HCT116 (cell line): ENCODE measurements around the gene IFI30. TPM values are rescaled to one million over a fixed set of nuclear protein-coding genes. Genes with fewer than 3 reads are reported as not detected.

Source experiments
- ATAC-seq: fragments of 200-7000 bp; cut with Tn5 transposase; 2 replicates; pipeline ENCODE4 v1.9.1; 2020; ENCODE audit warnings: mild to moderate bottlenecking, moderate library complexity
- BruUV-seq: library from RNA; stranded (reverse); fragments of 400-500 nt; replicated peaks from 2 replicates; lab custom pipeline; 2021; lab: Mats Ljungman, UMichigan
- CTCF ChIA-PET: fragments of 300-600 bp; sonication (Branson Sonifier 250); formaldehyde crosslinking; loops from one replicate; lab custom pipeline; 2021; ENCODE audit warnings: antibody characterized with exemption; lab: Charles Lee
- POLR2A ChIA-PET: fragments of 300-600, 350-600 bp; sonication (Branson Sonifier 250); formaldehyde crosslinking; loops from one replicate; lab custom pipeline; 2021; ENCODE audit warnings: antibody characterized with exemption; lab: Charles Lee
- RAD21 ChIA-PET, 2 experiments: fragments of 300-600 bp; sonication (Branson Sonifier 250); formaldehyde crosslinking; loops; one replicate each; lab custom pipeline; 2023; ENCODE audit warnings: low total read pairs in 2 of 2; ENCODE audit not compliant: uncharacterized antibody in 2 of 2, unreplicated experiment in 2 of 2, low non-redundant PET in 1 of 2; lab: Charles Lee
- DNase-seq: peaks from one replicate; pipeline ENCODE4 v3.0.0-alpha.2; 2010; ENCODE audit warnings: low read depth, low spot score
- H2AFZ ChIP-seq: fragments of 200-600 bp; shearing (Covaris generic), sonication (generic); 2 replicates; pipeline ENCODE4 v1.6.1; 2017; ENCODE audit warnings: low read depth, mixed run types, mixed read lengths, antibody characterized with exemption, low read length; ENCODE audit not compliant: poor library complexity, severe bottlenecking
- H3K27ac ChIP-seq: 2 replicates; pipeline ENCODE4 v1.5.1; 2012; ENCODE audit warnings: low read depth, low read length
- H3K27me3 ChIP-seq: fragments of 200-600 bp; sonication (generic); 2 replicates; pipeline ENCODE4 v1.6.1; 2016; ENCODE audit warnings: mixed run types, low read length, mixed read lengths; ENCODE audit not compliant: insufficient read depth
- H3K36me3 ChIP-seq, 2 experiments: fragments of 200-500 bp in 1 of 2; fragments of 200-600 bp in 1 of 2; sonication (Bioruptor generic) in 1 of 2; sonication (generic) in 1 of 2; 2 replicates each; pipeline versions ENCODE4 v1.5.1 to v1.6.1; 2014 to 2016; ENCODE audit warnings: low read length in 2 of 2, inconsistent platforms in 1 of 2, mixed read lengths in 1 of 2, mixed run types in 1 of 2; ENCODE audit not compliant: insufficient read depth in 2 of 2, control insufficient read depth in 1 of 2
- H3K4me1 ChIP-seq, 2 experiments: fragments of 200-600 bp in 1 of 2; sonication (generic) in 1 of 2; 2 replicates each; pipeline versions ENCODE4 v1.5.1 to v1.6.1; 2012 to 2017; ENCODE audit warnings: low read length in 2 of 2, inconsistent platforms in 1 of 2, mild to moderate bottlenecking in 1 of 2, mixed read lengths in 1 of 2, mixed run types in 1 of 2, moderate library complexity in 1 of 2; ENCODE audit not compliant: insufficient read depth in 2 of 2, control insufficient read depth in 1 of 2
- H3K4me2 ChIP-seq: fragments of 200-600 bp; sonication (generic); 2 replicates; pipeline ENCODE4 v1.6.1; 2017; ENCODE audit warnings: mixed run types, low read length, mixed read lengths
- H3K4me3 ChIP-seq, 2 experiments: fragments of 200-600 bp in 1 of 2; sonication (generic) in 1 of 2; replicated peaks in 1 of 2; 2 replicates each; pipeline ENCODE4 v1.5.1; 2011 to 2016; ENCODE audit warnings: low read length in 2 of 2, control low read depth in 1 of 2, low read depth in 1 of 2, mild to moderate bottlenecking in 1 of 2, mixed read lengths in 1 of 2, mixed run types in 1 of 2
- H3K79me2 ChIP-seq: fragments of 200-600 bp; sonication (generic); 2 replicates; pipeline ENCODE4 v1.6.1; 2017; ENCODE audit warnings: mild to moderate bottlenecking, mixed run types, low read length, moderate library complexity, mixed read lengths; ENCODE audit not compliant: insufficient read depth
- H3K9ac ChIP-seq: fragments of 200-600 bp; sonication (generic); 2 replicates; pipeline ENCODE4 v1.6.1; 2016; ENCODE audit warnings: low read length, mixed read lengths
- H3K9me2 ChIP-seq: fragments of 200-600 bp; sonication (generic), shearing (Covaris generic); 2 replicates; pipeline ENCODE4 v1.6.1; 2017; ENCODE audit warnings: mixed run types, mild to moderate bottlenecking, moderate library complexity; ENCODE audit not compliant: insufficient read depth
- H3K9me3 ChIP-seq, 2 experiments: fragments of 200-500 bp in 1 of 2; fragments of 200-600 bp in 1 of 2; sonication (Bioruptor generic) in 1 of 2; sonication (generic) in 1 of 2; 2 replicates each; pipeline ENCODE4 v1.6.1; 2014 to 2017; ENCODE audit warnings: low read length in 2 of 2, mixed read lengths in 2 of 2, inconsistent platforms in 1 of 2, low read depth in 1 of 2, mild to moderate bottlenecking in 1 of 2, mixed run types in 1 of 2, moderate library complexity in 1 of 2; ENCODE audit not compliant: control insufficient read depth in 1 of 2, insufficient read depth in 1 of 2
- H4K20me1 ChIP-seq: fragments of 200-600 bp; sonication (generic), shearing (Covaris generic); 2 replicates; pipeline ENCODE4 v1.6.1; 2017; ENCODE audit warnings: mixed run types, mild to moderate bottlenecking, moderate library complexity; ENCODE audit not compliant: insufficient read depth
- CBX3 ChIP-seq: IDR thresholded peaks from 2 replicates; pipeline ENCODE4 v1.6.1; 2012; ENCODE audit warnings: low read depth
- CEBPB ChIP-seq: IDR thresholded peaks from 2 replicates; pipeline ENCODE4 v1.6.1; 2012; ENCODE audit warnings: low read depth
- EGR1 ChIP-seq: IDR thresholded peaks from 2 replicates; pipeline ENCODE4 v1.6.1; 2012; ENCODE audit warnings: low read depth
- ELF1 ChIP-seq: IDR thresholded peaks from 2 replicates; pipeline ENCODE4 v1.6.1; 2012; ENCODE audit warnings: low read depth, borderline replicate concordance
- EZH2 ChIP-seq: fragments of 200-600 bp; sonication (generic); IDR thresholded peaks from 2 replicates; pipeline ENCODE4 v1.6.1; 2017; ENCODE audit warnings: antibody characterized with exemption, mixed run types
- EZH2phosphoT487 ChIP-seq: fragments of 200-600 bp; IDR thresholded peaks from 2 replicates; pipeline ENCODE4 v1.6.1; 2018; ENCODE audit warnings: antibody characterized with exemption, borderline replicate concordance
- JUND ChIP-seq: IDR thresholded peaks from 2 replicates; pipeline ENCODE4 v1.6.1; 2012
- POLR2AphosphoS5 ChIP-seq: IDR thresholded peaks from 2 replicates; pipeline ENCODE4 v1.6.1; 2011; ENCODE audit warnings: mild to moderate bottlenecking, low read depth, low read length, moderate library complexity
- SIN3A ChIP-seq: IDR thresholded peaks from 2 replicates; pipeline ENCODE4 v1.6.1; 2012; ENCODE audit warnings: low read depth
- SRF ChIP-seq: IDR thresholded peaks from 2 replicates; pipeline ENCODE4 v1.6.1; 2012; ENCODE audit warnings: low read depth
- YY1 ChIP-seq: IDR thresholded peaks from 2 replicates; pipeline ENCODE4 v1.6.1; 2011; ENCODE audit warnings: low read length, low read depth, moderate library complexity, mild to moderate bottlenecking; ENCODE audit not compliant: insufficient replicate concordance; ENCODE audit errors: extremely low read depth
- ZNF274 ChIP-seq: fragments of 200-500 bp; sonication (Bioruptor generic); IDR thresholded peaks from 2 replicates; pipeline ENCODE4 v1.6.1; 2014; ENCODE audit warnings: mild to moderate bottlenecking, low read depth, low read length, inconsistent platforms
- intact Hi-C: fragments of 100-400 bp; cut with micrococcal nuclease; formaldehyde crosslinking; loops from 2 replicates; pipeline ENCODE4 v1.10.0; 2022
- total RNA-seq: library from RNA; stranded (reverse); gene quantifications from one replicate; pipeline ENCODE4 v1.2.1, GENCODE V29; 2021; ENCODE audit not compliant: unreplicated experiment
- TF ChIP-seq, protein P1 (sequence below): IDR thresholded peaks from 2 replicates; pipeline ENCODE4 v1.6.1; 2012

IFI30 gene
- total RNA-seq, 1 experiment from 2014 or later, result 64.6 TPM

DNA sequence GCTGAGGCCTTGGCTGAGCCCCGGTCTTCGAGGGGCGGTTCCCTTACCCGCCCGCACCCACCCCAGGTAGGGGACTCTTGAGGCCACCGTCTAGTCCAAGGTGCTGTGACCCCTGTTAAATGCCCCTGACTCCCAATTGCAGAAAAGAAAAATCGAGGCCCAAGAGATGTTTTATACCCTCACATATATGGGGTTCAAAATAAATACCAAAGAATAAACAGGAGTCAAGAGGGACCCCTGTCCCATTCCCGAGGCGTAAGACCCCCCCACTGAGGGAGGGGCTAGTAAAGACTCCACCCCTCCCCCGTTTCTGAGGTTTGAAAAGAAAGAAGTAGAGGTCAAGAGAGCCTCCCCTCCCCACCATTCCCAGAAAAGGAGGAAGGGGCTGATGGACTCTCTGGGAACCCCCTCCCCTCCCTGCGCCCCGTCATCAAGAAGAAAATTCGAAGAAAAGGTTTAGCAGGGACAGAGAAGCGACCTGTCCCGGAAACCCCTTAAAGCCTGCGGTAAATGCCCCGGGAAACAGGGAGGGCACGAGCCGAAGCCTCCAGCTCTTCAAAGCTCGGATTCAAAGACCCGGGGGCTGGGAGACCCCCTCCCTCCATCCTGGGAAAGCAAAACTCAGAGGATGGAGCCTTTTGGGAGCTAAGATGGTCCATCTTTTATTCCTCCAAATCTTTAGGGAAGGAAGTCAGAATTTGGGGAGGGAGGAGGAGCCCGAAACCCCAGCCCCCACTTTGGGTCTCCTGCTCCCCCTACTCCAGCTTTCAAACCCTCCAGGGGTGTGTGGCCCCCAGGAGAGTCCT lies 31.0 kb downstream of the IFI30 start:
- H4K20me1 ChIP-seq, result no peaks in the 10 kb centered on the region
- CTCF ChIA-PET, result interaction anchor here (0.6 to 5.9 kb wide), 8 partner anchors 9 to 124 kb away, joined by 3 to 106 read pairs (median 5); partner anchors contain the start of gene MPV17L2
- TF ChIP-seq EZH2phosphoT487 (no peak), POLR2AphosphoS5 (peak; percentile 58)
- TF ChIP-seq, all 23 proteins: peak for 1
- Histone ChIP-seq H3K9ac (peak overlapping the region; percentile 81), H3K9me2 (no peaks in the 10 kb centered on the region), H3K4me2 (peak overlapping the region; percentile 88), H3K36me3 (peaks cover 3 to 9% of the 10 kb centered on the region in 2 experiments; a peak in 3 of 4 replicates), H2AFZ (peak overlapping the region; percentile 56), H3K27me3 (no peaks in the 10 kb centered on the region), H3K9me3 (no peaks in the 10 kb centered on the region), H3K79me2 (peaks cover 16% of the 10 kb centered on the region; the same call in 1 of the 2 replicates), H3K4me3 (peak overlapping the region; percentile 69 to 92), H3K4me1 (peaks cover 13 to 32% of the 10 kb centered on the region in 2 experiments), H3K27ac (peak overlapping the region; percentile 90)
- RAD21 ChIA-PET, result interaction anchor here (1.0 to 1.2 kb wide), 3 partner anchors 20 to 91 kb away, joined by 3 to 6 read pairs (median 4); no protein-coding TSS in a partner anchor
- ATAC-seq, result peak; percentile 30
- POLR2A ChIA-PET, result interaction anchor here (1.1 to 2.8 kb wide), 8 partner anchors 10 to 186 kb away, joined by 3 to 23 read pairs (median 6); partner anchors contain the start of genes JUND and MPV17L2
- no peak for DNase-seq
- intact Hi-C loops, result loop anchor here (10.0 kb wide), 1 partner anchor 120 kb away; the partner anchor contains the start of gene LSM4
- BruUV-seq, result TSS peak; percentile 88

DNA sequence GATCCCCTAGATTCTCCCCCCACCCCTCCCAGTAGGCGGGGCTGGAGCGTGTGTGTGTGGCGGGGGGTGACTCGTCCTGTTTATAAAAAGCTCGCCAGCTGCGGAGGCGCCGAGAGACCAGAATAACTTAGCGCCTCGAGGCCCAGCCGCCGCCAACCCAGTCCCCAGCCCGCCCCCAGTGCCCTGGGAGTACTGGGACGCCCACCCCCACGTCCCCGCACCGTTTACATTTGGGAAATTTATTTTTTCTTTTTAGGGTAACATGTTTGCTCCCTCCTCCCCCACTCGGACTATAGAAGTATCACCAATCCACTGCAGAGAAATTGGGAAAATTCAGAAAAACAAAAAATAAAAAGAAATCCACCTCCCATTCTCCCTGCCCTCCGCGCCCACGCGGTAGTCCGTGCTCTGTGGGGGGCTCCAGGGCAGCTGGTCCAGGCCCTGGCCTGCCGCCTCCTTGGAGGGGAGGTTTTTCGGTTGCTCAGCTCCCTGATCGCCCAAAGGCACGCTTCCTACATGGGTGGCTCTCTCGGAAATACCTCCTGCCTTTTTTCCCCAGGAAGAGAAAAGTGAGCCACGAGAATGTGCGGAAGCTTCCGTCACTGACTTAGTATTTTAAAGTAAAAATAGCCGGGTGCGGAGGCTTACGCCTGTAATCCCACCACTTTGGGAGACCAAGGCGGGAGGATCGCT lies 31.7 kb downstream of the IFI30 start:
- no TSS peak for BruUV-seq
- CTCF ChIA-PET, result interaction anchor here (0.6 to 5.9 kb wide), 6 partner anchors 9 to 123 kb away, joined by 3 to 106 read pairs (median 6); partner anchors contain the start of gene MPV17L2
- peak overlapping the region; percentile 90 for H3K27ac ChIP-seq
- peaks cover 3 to 7% of the 10 kb centered on the region in 2 experiments; a peak in 3 of 4 replicates for H3K36me3 ChIP-seq
- no peaks in the 10 kb centered on the region for H3K9me2 ChIP-seq
- peak overlapping the region; percentile 56 for H2AFZ ChIP-seq
- RAD21 ChIA-PET, result interaction anchor here in 1 of 2 experiments (1.0 kb wide), 1 partner anchor 19 kb away, joined by 3 read pairs; no protein-coding TSS in a partner anchor
- DNase-seq, result no peak
- no peaks in the 10 kb centered on the region for H3K27me3 ChIP-seq
- no peaks in the 10 kb centered on the region for H4K20me1 ChIP-seq
- no peaks in the 10 kb centered on the region for H3K9me3 ChIP-seq
- H3K9ac ChIP-seq, result peak overlapping the region; percentile 81
- H3K4me3 ChIP-seq, result peak overlapping the region; percentile 69 to 92
- ATAC-seq, result no peak
- intact Hi-C loops, result loop anchor here (10.0 kb wide), 1 partner anchor 119 kb away; the partner anchor contains the start of gene LSM4
- POLR2A ChIA-PET, result interaction anchor here (1.1 to 2.8 kb wide), 6 partner anchors 13 to 75 kb away, joined by 3 to 23 read pairs (median 6); partner anchors contain the start of genes JUND and MPV17L2
- peaks cover 13 to 32% of the 10 kb centered on the region in 2 experiments for H3K4me1 ChIP-seq
- H3K4me2 ChIP-seq, result peak overlapping the region; percentile 88
- peaks cover 16% of the 10 kb centered on the region; the same call in 1 of the 2 replicates for H3K79me2 ChIP-seq
- TF ChIP-seq CBX3 (no peak), ELF1 (no peak), POLR2AphosphoS5 (0 out of 2 replicates have a peak, but pooled peaks have one; percentile 44), YY1 (peak; percentile 25), EZH2 (no peak), SIN3A (no peak), EGR1 (no peak), ZNF274 (no peak), JUND (no peak), SRF (no peak), CEBPB (no peak)
- TF ChIP-seq, protein P1, sequence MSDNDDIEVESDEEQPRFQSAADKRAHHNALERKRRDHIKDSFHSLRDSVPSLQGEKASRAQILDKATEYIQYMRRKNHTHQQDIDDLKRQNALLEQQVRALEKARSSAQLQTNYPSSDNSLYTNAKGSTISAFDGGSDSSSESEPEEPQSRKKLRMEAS, result no peak
